ENCODE data around the gene STPG3.

STPG3 gene

DNA sequence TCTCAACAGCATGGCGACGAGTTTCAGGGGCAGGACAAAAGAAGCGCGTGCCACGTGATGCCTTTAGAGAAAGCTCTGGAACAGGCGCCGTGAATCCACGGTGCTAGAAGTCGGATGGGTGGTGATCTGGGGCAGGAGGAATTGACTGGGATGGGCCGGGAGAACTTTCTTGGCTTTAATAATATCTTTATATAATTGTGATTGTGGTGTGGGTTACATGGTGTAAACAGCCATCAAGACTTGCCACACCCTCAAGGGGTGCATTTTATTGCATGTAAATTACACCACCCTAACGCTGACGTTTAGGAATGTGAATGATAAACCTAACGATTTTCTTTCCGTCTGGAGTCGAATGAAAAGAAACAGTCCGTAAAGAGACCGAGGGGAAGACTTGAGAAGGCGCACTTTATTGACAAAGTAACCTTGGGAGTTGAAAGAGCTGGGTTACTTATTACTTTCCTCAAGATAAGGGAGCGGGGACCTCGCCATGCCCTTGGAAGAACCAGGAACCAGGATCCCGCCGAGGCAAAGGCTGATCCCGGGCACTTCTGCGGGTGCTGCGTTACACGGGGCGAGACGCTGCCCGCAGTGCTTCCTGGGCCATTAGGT, 42.5 kb downstream of the STPG3 start:
- H3K4me3 ChIP-seq (ENCODE audit: low read length): no peak overlapping the region
- TF ChIP-seq, protein P1, sequence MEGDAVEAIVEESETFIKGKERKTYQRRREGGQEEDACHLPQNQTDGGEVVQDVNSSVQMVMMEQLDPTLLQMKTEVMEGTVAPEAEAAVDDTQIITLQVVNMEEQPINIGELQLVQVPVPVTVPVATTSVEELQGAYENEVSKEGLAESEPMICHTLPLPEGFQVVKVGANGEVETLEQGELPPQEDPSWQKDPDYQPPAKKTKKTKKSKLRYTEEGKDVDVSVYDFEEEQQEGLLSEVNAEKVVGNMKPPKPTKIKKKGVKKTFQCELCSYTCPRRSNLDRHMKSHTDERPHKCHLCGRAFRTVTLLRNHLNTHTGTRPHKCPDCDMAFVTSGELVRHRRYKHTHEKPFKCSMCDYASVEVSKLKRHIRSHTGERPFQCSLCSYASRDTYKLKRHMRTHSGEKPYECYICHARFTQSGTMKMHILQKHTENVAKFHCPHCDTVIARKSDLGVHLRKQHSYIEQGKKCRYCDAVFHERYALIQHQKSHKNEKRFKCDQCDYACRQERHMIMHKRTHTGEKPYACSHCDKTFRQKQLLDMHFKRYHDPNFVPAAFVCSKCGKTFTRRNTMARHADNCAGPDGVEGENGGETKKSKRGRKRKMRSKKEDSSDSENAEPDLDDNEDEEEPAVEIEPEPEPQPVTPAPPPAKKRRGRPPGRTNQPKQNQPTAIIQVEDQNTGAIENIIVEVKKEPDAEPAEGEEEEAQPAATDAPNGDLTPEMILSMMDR (conservative IDR thresholded peaks at IDR 0.05; ENCODE audit: low read depth, low read length): no peak
- DNase-seq (ENCODE audit: low read depth): no peak

- no peak for DNase-seq (ENCODE audit: low read depth)
- TF ChIP-seq, protein P1 (conservative IDR thresholded peaks at IDR 0.05; ENCODE audit: low read depth, low read length): no peak
- H3K4me3 ChIP-seq (ENCODE audit: low read length): no peak overlapping the region
Observed at GRCh38 chr9:137294091-137294680, 43.1 kb downstream of the STPG3 start.

DNA sequence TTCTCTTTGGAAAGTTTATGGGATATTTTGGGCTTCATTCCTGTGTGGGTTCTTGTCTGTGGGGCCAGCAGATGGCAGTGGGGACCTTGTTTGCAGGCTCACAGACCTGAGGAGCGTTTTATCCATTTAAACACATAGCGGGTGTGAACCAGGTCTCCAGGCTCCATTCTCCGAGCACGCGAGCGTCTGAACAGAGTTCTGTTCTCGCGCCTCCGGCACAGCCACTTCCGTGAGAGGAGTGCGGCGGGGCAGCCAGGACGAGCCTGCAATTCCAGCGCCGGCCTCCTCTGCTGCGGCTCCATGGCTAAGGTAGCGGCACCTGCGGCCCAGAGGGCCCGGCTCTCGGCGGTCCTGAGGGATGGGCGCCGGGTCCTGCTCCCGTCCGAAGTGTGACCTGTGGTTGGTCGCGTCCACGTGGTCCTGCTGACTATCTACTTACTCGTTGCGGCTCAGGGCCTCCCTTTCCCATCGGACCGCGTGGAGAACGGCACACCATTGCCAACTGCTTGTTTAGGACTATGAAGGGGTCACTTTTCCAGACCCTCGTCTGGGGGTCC, 43.7 kb downstream of the STPG3 start:
- no peak for DNase-seq (ENCODE audit: low read depth)
- peak overlapping the region; percentile 21 for H3K4me3 ChIP-seq (ENCODE audit: low read length)
- TF ChIP-seq, protein P1 (conservative IDR thresholded peaks at IDR 0.05; ENCODE audit: low read depth, low read length): peak; percentile 59

- TF ChIP-seq, protein P1 (conservative IDR thresholded peaks at IDR 0.05; ENCODE audit: low read depth, low read length): peak; percentile 26
- DNase-seq (ENCODE audit: low read depth): no peak
- H3K4me3 ChIP-seq (ENCODE audit: low read length): peak overlapping the region; percentile 21
Observed at GRCh38 chr9:137295238-137295811, 44.2 kb downstream of the STPG3 start.

- no peak overlapping the region for H3K4me3 ChIP-seq (ENCODE audit: low read length)
- TF ChIP-seq, protein P1 (conservative IDR thresholded peaks at IDR 0.05; ENCODE audit: low read depth, low read length): no peak
- DNase-seq (ENCODE audit: low read depth): no peak
Observed at GRCh38 chr9:137295849-137296669, 45.0 kb downstream of the STPG3 start.

DNA sequence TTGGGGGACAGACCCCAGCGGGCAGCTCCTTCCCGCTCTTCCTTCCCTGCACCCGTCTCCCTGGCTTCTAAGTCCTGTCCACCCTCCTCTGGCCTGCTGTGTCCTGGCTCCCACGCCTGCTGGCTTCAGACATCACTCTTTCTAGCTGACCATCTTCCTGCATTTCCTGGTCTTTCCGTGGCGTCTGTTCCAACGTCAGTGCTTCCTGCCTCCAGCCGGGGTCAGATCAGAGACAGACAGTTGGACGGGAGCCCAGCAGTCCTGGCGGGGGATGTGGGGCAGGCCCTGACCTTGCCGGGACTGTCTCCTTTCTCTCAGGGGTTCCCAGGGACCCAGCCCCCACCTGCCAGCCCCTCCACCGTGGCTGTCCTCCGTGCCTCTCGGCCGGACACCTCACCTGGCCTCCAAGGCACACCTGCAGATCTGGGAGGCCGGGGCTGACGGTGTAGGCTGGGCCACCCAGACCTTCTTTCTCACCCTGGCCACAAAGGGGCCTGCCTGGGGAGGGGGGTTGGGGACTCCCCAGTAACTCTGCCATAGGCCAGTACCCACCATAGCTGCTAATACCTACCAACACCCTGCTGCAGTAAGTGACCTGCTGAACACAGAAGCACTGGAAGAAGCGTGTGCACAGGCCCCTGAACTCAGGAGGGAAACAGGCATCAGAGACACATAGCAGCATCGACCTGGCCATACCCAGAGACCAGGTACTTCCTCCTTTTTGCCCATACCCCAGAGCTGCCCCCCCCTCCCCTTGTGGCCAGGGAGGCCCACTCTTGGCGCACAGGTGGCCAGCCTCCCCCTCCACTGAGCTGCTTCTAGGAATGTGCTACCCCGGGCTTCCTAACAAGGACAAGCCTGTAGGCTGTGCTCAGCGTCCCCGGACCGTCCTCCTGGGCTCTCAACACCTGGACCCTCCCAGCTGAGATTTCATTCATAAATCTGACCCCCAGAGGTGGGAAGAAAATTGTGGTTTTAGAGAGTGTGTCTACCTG, 45.9 kb downstream of the STPG3 start:
- TF ChIP-seq, protein P1 (conservative IDR thresholded peaks at IDR 0.05; ENCODE audit: low read depth, low read length): no peak
- DNase-seq (ENCODE audit: low read depth): no peak
- no peak overlapping the region for H3K4me3 ChIP-seq (ENCODE audit: low read length)
